ENCODE measurements around the gene MCOLN3.

The MCOLN3 gene

DNA sequence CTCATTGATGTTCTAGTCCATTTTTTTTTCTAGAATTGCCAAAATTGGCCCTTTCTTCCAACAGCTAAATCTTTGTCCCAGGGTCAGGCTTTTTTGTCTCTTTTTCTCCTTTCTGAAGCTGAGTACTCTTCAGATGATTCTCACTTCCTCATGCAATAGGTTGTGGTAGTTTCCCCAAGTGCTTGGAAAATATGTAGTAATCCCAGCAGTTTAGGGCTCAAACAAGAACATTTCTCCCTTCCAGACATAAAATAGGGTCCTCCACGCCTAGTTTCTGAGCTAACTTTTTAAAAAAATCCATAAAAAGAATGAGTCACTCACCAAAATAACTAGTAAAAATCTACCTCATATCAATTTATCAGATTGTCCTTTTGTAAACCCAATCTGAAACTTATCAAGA, 10.0 kb upstream of the MCOLN3 start:
- H2AFZ ChIP-seq (ENCODE audit: low read length): no peak overlapping the region
- no peaks in the 10 kb centered on the region for H3K9me3 ChIP-seq (ENCODE audit: insufficient read depth, low read depth, low read length)
- H3K27me3 ChIP-seq (ENCODE audit: insufficient read depth, low read length, poor library complexity, severe bottlenecking): no peaks in the 10 kb centered on the region
- no peaks in the 10 kb centered on the region for H4K20me1 ChIP-seq (ENCODE audit: insufficient read depth, low read length, poor library complexity, severe bottlenecking)
- H3K36me3 ChIP-seq (ENCODE audit: insufficient read depth, low read length): no peaks in the 10 kb centered on the region
- H3K4me1 ChIP-seq (ENCODE audit: insufficient read depth, low read length, poor library complexity, severe bottlenecking): no peaks in the 10 kb centered on the region
- no peaks in the 10 kb centered on the region for H3F3A ChIP-seq (ENCODE audit: low read depth)
- no peak overlapping the region for H3K9ac ChIP-seq (ENCODE audit: low read depth, low read length, poor library complexity, severe bottlenecking)
- no peak for TF ChIP-seq EZH2phosphoT487 (IDR thresholded peaks at IDR 0.05; ENCODE audit: borderline replicate concordance)
- TF ChIP-seq, protein P1, sequence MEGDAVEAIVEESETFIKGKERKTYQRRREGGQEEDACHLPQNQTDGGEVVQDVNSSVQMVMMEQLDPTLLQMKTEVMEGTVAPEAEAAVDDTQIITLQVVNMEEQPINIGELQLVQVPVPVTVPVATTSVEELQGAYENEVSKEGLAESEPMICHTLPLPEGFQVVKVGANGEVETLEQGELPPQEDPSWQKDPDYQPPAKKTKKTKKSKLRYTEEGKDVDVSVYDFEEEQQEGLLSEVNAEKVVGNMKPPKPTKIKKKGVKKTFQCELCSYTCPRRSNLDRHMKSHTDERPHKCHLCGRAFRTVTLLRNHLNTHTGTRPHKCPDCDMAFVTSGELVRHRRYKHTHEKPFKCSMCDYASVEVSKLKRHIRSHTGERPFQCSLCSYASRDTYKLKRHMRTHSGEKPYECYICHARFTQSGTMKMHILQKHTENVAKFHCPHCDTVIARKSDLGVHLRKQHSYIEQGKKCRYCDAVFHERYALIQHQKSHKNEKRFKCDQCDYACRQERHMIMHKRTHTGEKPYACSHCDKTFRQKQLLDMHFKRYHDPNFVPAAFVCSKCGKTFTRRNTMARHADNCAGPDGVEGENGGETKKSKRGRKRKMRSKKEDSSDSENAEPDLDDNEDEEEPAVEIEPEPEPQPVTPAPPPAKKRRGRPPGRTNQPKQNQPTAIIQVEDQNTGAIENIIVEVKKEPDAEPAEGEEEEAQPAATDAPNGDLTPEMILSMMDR (conservative IDR thresholded peaks at IDR 0.05; ENCODE audit: low read length): no peak
- H3K79me2 ChIP-seq (ENCODE audit: insufficient read depth, low read length): no peaks in the 10 kb centered on the region
- H3K4me2 ChIP-seq (ENCODE audit: low read depth, low read length, poor library complexity, severe bottlenecking): no peak overlapping the region
- no peak overlapping the region for H3K4me3 ChIP-seq (ENCODE audit: low read length, poor library complexity, severe bottlenecking)
- no peaks in the 10 kb centered on the region for H3K9me2 ChIP-seq (replicated peaks; ENCODE audit: low read depth, low read length)

GRCh38 chr1:85054664-85055063, 6.4 kb upstream of the MCOLN3 start:
- Histone ChIP-seq H2AFZ (ENCODE audit: low read length) (no peak overlapping the region), H3K4me1 (ENCODE audit: insufficient read depth, low read length, poor library complexity, severe bottlenecking) (no peaks in the 10 kb centered on the region), H3K9ac (ENCODE audit: low read depth, low read length, poor library complexity, severe bottlenecking) (no peak overlapping the region), H3K36me3 (ENCODE audit: insufficient read depth, low read length) (no peaks in the 10 kb centered on the region), H3K9me3 (ENCODE audit: insufficient read depth, low read depth, low read length) (no peaks in the 10 kb centered on the region), H4K20me1 (ENCODE audit: insufficient read depth, low read length, poor library complexity, severe bottlenecking) (no peaks in the 10 kb centered on the region), H3K9me2 (replicated peaks; ENCODE audit: low read depth, low read length) (no peaks in the 10 kb centered on the region), H3F3A (ENCODE audit: low read depth) (no peaks in the 10 kb centered on the region), H3K27me3 (ENCODE audit: insufficient read depth, low read length, poor library complexity, severe bottlenecking) (no peaks in the 10 kb centered on the region), H3K4me3 (ENCODE audit: low read length, poor library complexity, severe bottlenecking) (no peak overlapping the region), H3K79me2 (ENCODE audit: insufficient read depth, low read length) (no peaks in the 10 kb centered on the region), H3K4me2 (ENCODE audit: low read depth, low read length, poor library complexity, severe bottlenecking) (no peak overlapping the region)
- TF ChIP-seq, protein P1 (conservative IDR thresholded peaks at IDR 0.05; ENCODE audit: low read length): no peak
- no peak for TF ChIP-seq EZH2phosphoT487 (IDR thresholded peaks at IDR 0.05; ENCODE audit: borderline replicate concordance)

DNA sequence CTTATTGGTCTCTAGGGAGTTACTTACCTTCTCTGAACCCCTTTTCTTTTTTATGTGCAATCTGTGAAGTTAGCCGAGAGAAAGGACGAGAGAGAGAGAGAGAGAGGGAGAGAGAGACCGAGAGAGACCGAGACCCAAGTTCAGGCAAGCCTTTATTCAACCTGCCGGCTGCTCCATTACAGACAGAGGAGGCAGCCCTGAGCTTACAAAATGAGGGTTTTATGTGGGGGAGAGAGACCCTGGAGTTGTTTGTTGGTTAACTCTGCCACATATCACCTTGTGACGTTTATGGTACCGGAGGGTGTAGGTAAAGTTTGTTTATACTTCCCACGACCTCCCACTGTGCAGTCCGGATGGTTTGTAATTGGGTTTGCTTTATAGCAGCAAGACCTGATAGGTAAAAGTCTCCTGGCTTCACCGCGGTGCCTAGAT, 1.5 kb upstream of the MCOLN3 start:
- Histone ChIP-seq H3K4me3 (ENCODE audit: low read length, poor library complexity, severe bottlenecking) (no peak overlapping the region), H4K20me1 (ENCODE audit: insufficient read depth, low read length, poor library complexity, severe bottlenecking) (no peaks in the 10 kb centered on the region), H3K9me2 (replicated peaks; ENCODE audit: low read depth, low read length) (no peaks in the 10 kb centered on the region), H3K36me3 (ENCODE audit: insufficient read depth, low read length) (no peaks in the 10 kb centered on the region), H3K4me1 (ENCODE audit: insufficient read depth, low read length, poor library complexity, severe bottlenecking) (no peaks in the 10 kb centered on the region), H3K4me2 (ENCODE audit: low read depth, low read length, poor library complexity, severe bottlenecking) (peak overlapping the region; percentile 4), H3K9ac (ENCODE audit: low read depth, low read length, poor library complexity, severe bottlenecking) (no peak overlapping the region), H3K27me3 (ENCODE audit: insufficient read depth, low read length, poor library complexity, severe bottlenecking) (peaks cover 7% of the 10 kb centered on the region), H3K9me3 (ENCODE audit: insufficient read depth, low read depth, low read length) (no peaks in the 10 kb centered on the region), H3K79me2 (ENCODE audit: insufficient read depth, low read length) (no peaks in the 10 kb centered on the region), H2AFZ (ENCODE audit: low read length) (0 out of 2 replicates have a peak overlapping the region, but pooled peaks have one; percentile 3), H3F3A (ENCODE audit: low read depth) (no peaks in the 10 kb centered on the region)
- TF ChIP-seq, protein P1 (conservative IDR thresholded peaks at IDR 0.05; ENCODE audit: low read length): no peak
- no peak for TF ChIP-seq EZH2phosphoT487 (IDR thresholded peaks at IDR 0.05; ENCODE audit: borderline replicate concordance)

Measured in Loucy (cell line).